Measurements from ENCODE around the gene FAM156A.

- TF ChIP-seq TAF1 (IDR thresholded peaks at IDR 0.05; ENCODE audit: borderline replicate concordance, low read depth, low read length) (no peak), POLR2AphosphoS5 (IDR thresholded peaks at IDR 0.05; ENCODE audit: low read depth, low read length) (no peak), POLR2A (IDR thresholded peaks at IDR 0.05; ENCODE audit: low read depth, low read length) (no peak)
Measured at GRCh38 chrX:53000447-53001135, 42.3 kb upstream of the FAM156A start.

All from GM12892 (cell line).